NT2/D1 (cell line): ENCODE data around the gene ZNF135.

Source experiments
- YY1 ChIP-seq: IDR thresholded peaks from 2 replicates; pipeline ENCODE4 v1.6.1; 2011; ENCODE audit not compliant: insufficient read length, insufficient read depth
- ZNF274 ChIP-seq: IDR thresholded peaks from 2 replicates; pipeline ENCODE4 v1.6.1; 2011; ENCODE audit warnings: mild to moderate bottlenecking, low read depth, low read length

GRCh38 chr19:58079792-58080191, 20.7 kb downstream of the ZNF135 start:
- no peak for TF ChIP-seq ZNF274
- TF ChIP-seq YY1 = no peak
